ENCODE measurements around the gene CHD3. TPM values are rescaled to one million over a fixed set of nuclear protein-coding genes. Genes with fewer than 3 reads are reported as not detected.
A peak's percentile ranks its signal among the peaks of the same experiment; 100 is the strongest.

Gene CHD3
- total and polyA plus RNA-seq, 2 of the 13 experiments (the other 11 are each of a cell fraction or from before 2014, with no cell fraction given), result 2.7 to 3.7 TPM

GRCh38 chr17:7915611-7916384 lies 27.2 kb downstream of the CHD3 start, which contains the start of gene RNF227 (continued):
- peak; percentile 47; the same call in 1 of the 2 replicates for TF ChIP-seq HOXD1 (CRISPR knock-in tag; IDR thresholded peaks at IDR 0.05)
- TF ChIP-seq, protein P1, sequence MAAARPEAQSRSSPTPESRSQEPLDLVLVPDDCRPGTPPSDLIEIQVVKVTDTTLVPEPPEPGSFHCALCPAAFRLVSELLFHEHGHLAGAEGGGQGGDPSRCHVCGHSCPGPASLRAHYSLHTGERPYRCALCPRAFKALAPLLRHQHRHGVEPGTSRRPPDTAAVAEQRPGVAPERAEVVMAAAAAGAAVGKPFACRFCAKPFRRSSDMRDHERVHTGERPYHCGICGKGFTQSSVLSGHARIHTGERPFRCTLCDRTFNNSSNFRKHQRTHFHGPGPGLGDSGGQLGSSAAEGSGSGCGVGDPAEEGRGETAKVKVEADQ (CRISPR knock-in tag; IDR thresholded peaks at IDR 0.05; ENCODE audit: borderline replicate concordance), result no peak; the same call in 1 of the 2 replicates
- TF ChIP-seq ZNF333 (CRISPR knock-in tag; IDR thresholded peaks at IDR 0.05; ENCODE audit: borderline replicate concordance), result no peak
- TF ChIP-seq HOXA9 (CRISPR knock-in tag; IDR thresholded peaks at IDR 0.05; ENCODE audit: borderline replicate concordance), result peak; percentile 96
- no peak for TF ChIP-seq SYNCRIP (IDR thresholded peaks at IDR 0.05; ENCODE audit: insufficient read depth, low read depth, low read length)
- TF ChIP-seq TCF12 (IDR thresholded peaks at IDR 0.05), result no peak
- TF ChIP-seq TCF12 (CRISPR knock-in tag; IDR thresholded peaks at IDR 0.05), result no peak
- no peak for TF ChIP-seq ZNF382 (CRISPR knock-in tag; IDR thresholded peaks at IDR 0.05; ENCODE audit: borderline replicate concordance)
- 0 out of 2 replicates have a peak, but pooled peaks have one; percentile 54 for TF ChIP-seq PHF20 (CRISPR knock-in tag; IDR thresholded peaks at IDR 0.05)
- TF ChIP-seq HNF4G (IDR thresholded peaks at IDR 0.05; ENCODE audit: borderline replicate concordance, low read depth, low read length), result no peak
- TF ChIP-seq HNF4G (CRISPR knock-in tag; IDR thresholded peaks at IDR 0.05; ENCODE audit: borderline replicate concordance, low read depth), result no peak
- TF ChIP-seq SP1 (IDR thresholded peaks at IDR 0.05), result no peak
- TF ChIP-seq SP1 (CRISPR knock-in tag; IDR thresholded peaks at IDR 0.05), result no peak; the same call in 1 of the 2 replicates
- TF ChIP-seq MAFF (IDR thresholded peaks at IDR 0.05; ENCODE audit: low read depth, low read length), result no peak
- TF ChIP-seq, protein P2, sequence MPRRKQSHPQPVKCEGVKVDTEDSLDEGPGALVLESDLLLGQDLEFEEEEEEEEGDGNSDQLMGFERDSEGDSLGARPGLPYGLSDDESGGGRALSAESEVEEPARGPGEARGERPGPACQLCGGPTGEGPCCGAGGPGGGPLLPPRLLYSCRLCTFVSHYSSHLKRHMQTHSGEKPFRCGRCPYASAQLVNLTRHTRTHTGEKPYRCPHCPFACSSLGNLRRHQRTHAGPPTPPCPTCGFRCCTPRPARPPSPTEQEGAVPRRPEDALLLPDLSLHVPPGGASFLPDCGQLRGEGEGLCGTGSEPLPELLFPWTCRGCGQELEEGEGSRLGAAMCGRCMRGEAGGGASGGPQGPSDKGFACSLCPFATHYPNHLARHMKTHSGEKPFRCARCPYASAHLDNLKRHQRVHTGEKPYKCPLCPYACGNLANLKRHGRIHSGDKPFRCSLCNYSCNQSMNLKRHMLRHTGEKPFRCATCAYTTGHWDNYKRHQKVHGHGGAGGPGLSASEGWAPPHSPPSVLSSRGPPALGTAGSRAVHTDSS (CRISPR knock-in tag; conservative IDR thresholded peaks at IDR 0.05), result no peak
- TF ChIP-seq DR1 (CRISPR knock-in tag; IDR thresholded peaks at IDR 0.05), result peak; percentile 78; the same call in 1 of the 2 replicates
- TF ChIP-seq ZNF83 (CRISPR knock-in tag; IDR thresholded peaks at IDR 0.05; ENCODE audit: borderline replicate concordance), result no peak
- peak; percentile 81 for TF ChIP-seq MYC (CRISPR knock-in tag; IDR thresholded peaks at IDR 0.05; ENCODE audit: borderline replicate concordance)
- TF ChIP-seq, protein P3, sequence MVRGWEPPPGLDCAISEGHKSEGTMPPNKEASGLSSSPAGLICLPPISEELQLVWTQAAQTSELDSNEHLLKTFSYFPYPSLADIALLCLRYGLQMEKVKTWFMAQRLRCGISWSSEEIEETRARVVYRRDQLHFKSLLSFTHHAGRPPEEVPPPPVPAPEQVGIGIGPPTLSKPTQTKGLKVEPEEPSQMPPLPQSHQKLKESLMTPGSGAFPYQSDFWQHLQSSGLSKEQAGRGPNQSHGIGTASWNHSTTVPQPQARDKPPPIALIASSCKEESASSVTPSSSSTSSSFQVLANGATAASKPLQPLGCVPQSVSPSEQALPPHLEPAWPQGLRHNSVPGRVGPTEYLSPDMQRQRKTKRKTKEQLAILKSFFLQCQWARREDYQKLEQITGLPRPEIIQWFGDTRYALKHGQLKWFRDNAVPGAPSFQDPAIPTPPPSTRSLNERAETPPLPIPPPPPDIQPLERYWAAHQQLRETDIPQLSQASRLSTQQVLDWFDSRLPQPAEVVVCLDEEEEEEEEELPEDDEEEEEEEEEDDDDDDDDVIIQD (CRISPR knock-in tag; IDR thresholded peaks at IDR 0.05; ENCODE audit: low read depth), result no peak
- peak; percentile 58 for TF ChIP-seq RBM39 (IDR thresholded peaks at IDR 0.05; ENCODE audit: low read depth, low read length, poor library complexity, severe bottlenecking)
- peak; percentile 71; the same call in 1 of the 2 replicates for TF ChIP-seq TOE1 (CRISPR knock-in tag; IDR thresholded peaks at IDR 0.05)
- TF ChIP-seq KDM1A (CRISPR knock-in tag; IDR thresholded peaks at IDR 0.05), result no peak
- TF ChIP-seq SMAD1 (CRISPR knock-in tag; IDR thresholded peaks at IDR 0.05; ENCODE audit: borderline replicate concordance, low read depth), result no peak
- TF ChIP-seq STAG1 (CRISPR knock-in tag; IDR thresholded peaks at IDR 0.05), result no peak
- 0 out of 2 replicates have a peak, but pooled peaks have one; percentile 41 for TF ChIP-seq MTF2 (CRISPR knock-in tag; IDR thresholded peaks at IDR 0.05; ENCODE audit: borderline replicate concordance)
- TF ChIP-seq SALL1 (CRISPR knock-in tag; IDR thresholded peaks at IDR 0.05), result peak; percentile 93
